Activated B cell treated with CpG ODN at 0.5 μM for 24 hours (primary cell): ENCODE data around the gene RRBP1. TPM values are rescaled to one million over a fixed set of nuclear protein-coding genes. Genes with fewer than 3 reads are reported as not detected.

Source experiments
- ATAC-seq: fragments of 200-7000 bp; cut with Tn5 transposase; one replicate; pipeline ENCODE4 v1.10.0; 2021; ENCODE audit warnings: low read depth, mild to moderate bottlenecking, moderate library complexity
- CTCF ChIA-PET: fragments of 350-600 bp; sonication (Branson Sonifier 250); formaldehyde crosslinking; loops from one replicate; lab custom pipeline; 2021; ENCODE audit warnings: antibody characterized with exemption; lab: Charles Lee
- POLR2A ChIA-PET: fragments of 350-600 bp; sonication (Branson Sonifier 250); formaldehyde crosslinking; loops from one replicate; lab custom pipeline; 2021; ENCODE audit warnings: antibody characterized with exemption; lab: Charles Lee
- DNase-seq: peaks from one replicate; pipeline ENCODE4 v3.0.0; 2022
- H3K27ac Mint-ChIP-seq: one replicate; pipeline ENCODE4 v1.8.0; 2020; ENCODE audit warnings: mixed read lengths
- H3K27me3 Mint-ChIP-seq: one replicate; pipeline ENCODE4 v1.8.0; 2021; ENCODE audit warnings: mixed read lengths
- H3K36me3 Mint-ChIP-seq: one replicate; pipeline ENCODE4 v1.8.0; 2021; ENCODE audit warnings: low read depth, mixed read lengths
- H3K4me1 Mint-ChIP-seq: one replicate; pipeline ENCODE4 v1.8.0; 2021; ENCODE audit warnings: mixed read lengths
- H3K4me3 Mint-ChIP-seq: one replicate; pipeline ENCODE4 v1.8.0; 2020; ENCODE audit warnings: mild to moderate bottlenecking, mixed read lengths
- H3K9me3 Mint-ChIP-seq: one replicate; pipeline ENCODE4 v1.8.0; 2020; ENCODE audit warnings: mixed read lengths
- CTCF ChIP-seq: fragments of 200-600 bp; IDR thresholded peaks from one replicate; pipeline ENCODE4 v1.8.0; 2022; ENCODE audit warnings: antibody characterized with exemption, mild to moderate bottlenecking
- intact Hi-C: fragments of 100-400 bp; cut with micrococcal nuclease; formaldehyde crosslinking; loops from one replicate; pipeline ENCODE4 v1.15.1; 2024
- total RNA-seq: library from RNA; stranded (reverse); gene quantifications from 2 replicates; pipeline ENCODE4 v1.2.3, GENCODE V29; 2022

Gene RRBP1
- total RNA-seq, 1 donor from 2014 or later = 22.0 TPM

- Mint-ChIP-seq H3K4me1 (peaks cover 2% of the 10 kb centered on the region), H3K27me3 (no peaks in the 10 kb centered on the region), H3K9me3 (no peaks in the 10 kb centered on the region), H3K27ac (no peak overlapping the region), H3K4me3 (no peak overlapping the region), H3K36me3 (peaks cover 45% of the 10 kb centered on the region)
- intact Hi-C loops = loop anchor here (5.0 kb wide), 1 partner anchor 47 kb away; the partner anchor contains the start of gene DSTN
- DNase-seq = peak; percentile 15
- CTCF ChIA-PET = interaction anchor here (1.8 kb wide), 1 partner anchor 82 kb away, joined by 5 read pairs; no protein-coding TSS in a partner anchor
- POLR2A ChIA-PET = no interaction called here
- no peak for ATAC-seq
- no peak for TF ChIP-seq CTCF
These were observed 62.5 kb downstream of the RRBP1 start for GRCh38 chr20:17619351-17620093.

GRCh38 chr20:17618673-17619013 lies 63.4 kb downstream of the RRBP1 start:
- ATAC-seq (no peak), DNase-seq (no peak)
- CTCF ChIA-PET = interaction anchor here (0.9 to 2.7 kb wide), 4 partner anchors 82 to 115 kb away, joined by 3 to 13 read pairs (median 5); no protein-coding TSS in a partner anchor
- Mint-ChIP-seq H3K27ac (no peak overlapping the region), H3K9me3 (no peaks in the 10 kb centered on the region), H3K4me1 (peaks cover 2% of the 10 kb centered on the region), H3K4me3 (no peak overlapping the region), H3K27me3 (no peaks in the 10 kb centered on the region), H3K36me3 (peaks cover 41% of the 10 kb centered on the region)
- intact Hi-C loops = loop anchor here (5.0 kb wide), 1 partner anchor 46 kb away; the partner anchor contains the start of gene DSTN
- POLR2A ChIA-PET = no interaction called here
- no peak for TF ChIP-seq CTCF

GRCh38 chr20:17617868-17618672 lies 64.0 kb downstream of the RRBP1 start:
- Mint-ChIP-seq H3K4me1 (peaks cover 2% of the 10 kb centered on the region), H3K27me3 (no peaks in the 10 kb centered on the region), H3K27ac (no peak overlapping the region), H3K36me3 (peaks cover 41% of the 10 kb centered on the region), H3K9me3 (no peaks in the 10 kb centered on the region), H3K4me3 (no peak overlapping the region)
- no peak for TF ChIP-seq CTCF
- ChIA-PET POLR2A (no interaction called here), CTCF (interaction anchor here (0.9 to 2.7 kb wide), 4 partner anchors 81 to 114 kb away, joined by 3 to 13 read pairs (median 5); no protein-coding TSS in a partner anchor)
- ATAC-seq (no peak), DNase-seq (peak; percentile 11)
- intact Hi-C loops = loop anchor here (1.0 to 5.0 kb wide), 3 partner anchors 46 to 113 kb away; partner anchors contain the start of gene DSTN

GRCh38 chr20:17617212-17617867 lies 64.7 kb downstream of the RRBP1 start:
- POLR2A ChIA-PET = no interaction called here
- Mint-ChIP-seq H3K36me3 (peaks cover 39% of the 10 kb centered on the region), H3K4me1 (peaks cover 2% of the 10 kb centered on the region), H3K4me3 (no peak overlapping the region), H3K9me3 (no peaks in the 10 kb centered on the region), H3K27me3 (no peaks in the 10 kb centered on the region), H3K27ac (no peak overlapping the region)
- peak; percentile 70 for ATAC-seq
- DNase-seq = peak; percentile 20
- TF ChIP-seq CTCF = no peak
- intact Hi-C loops = loop anchor here (1.0 to 5.0 kb wide), 3 partner anchors 45 to 112 kb away; partner anchors contain the start of gene DSTN
- CTCF ChIA-PET = interaction anchor here (1.3 to 2.7 kb wide), 3 partner anchors 81 to 112 kb away, joined by 5 to 13 read pairs (median 5); no protein-coding TSS in a partner anchor
